Placental pericyte (primary cell): ENCODE data around the gene KCNC1. TPM values are rescaled to one million over a fixed set of nuclear protein-coding genes. Genes with fewer than 3 reads are reported as not detected.

Experiments used
- total RNA-seq: library from RNA; depleted of rRNA; stranded (reverse); fragments of >200 nt; gene quantifications from 2 replicates; pipeline ENCODE4 v1.2.3, GENCODE V29; 2012

Gene KCNC1
- total RNA-seq = not detected in 2 replicates

GRCh38 chr11:17734418-17734911 is at the start of gene KCNC1:
KCNC1 (plus strand) TSS chr11:17734781; CDS start chr11:17736003, 1,222 bp downstream.

DNA sequence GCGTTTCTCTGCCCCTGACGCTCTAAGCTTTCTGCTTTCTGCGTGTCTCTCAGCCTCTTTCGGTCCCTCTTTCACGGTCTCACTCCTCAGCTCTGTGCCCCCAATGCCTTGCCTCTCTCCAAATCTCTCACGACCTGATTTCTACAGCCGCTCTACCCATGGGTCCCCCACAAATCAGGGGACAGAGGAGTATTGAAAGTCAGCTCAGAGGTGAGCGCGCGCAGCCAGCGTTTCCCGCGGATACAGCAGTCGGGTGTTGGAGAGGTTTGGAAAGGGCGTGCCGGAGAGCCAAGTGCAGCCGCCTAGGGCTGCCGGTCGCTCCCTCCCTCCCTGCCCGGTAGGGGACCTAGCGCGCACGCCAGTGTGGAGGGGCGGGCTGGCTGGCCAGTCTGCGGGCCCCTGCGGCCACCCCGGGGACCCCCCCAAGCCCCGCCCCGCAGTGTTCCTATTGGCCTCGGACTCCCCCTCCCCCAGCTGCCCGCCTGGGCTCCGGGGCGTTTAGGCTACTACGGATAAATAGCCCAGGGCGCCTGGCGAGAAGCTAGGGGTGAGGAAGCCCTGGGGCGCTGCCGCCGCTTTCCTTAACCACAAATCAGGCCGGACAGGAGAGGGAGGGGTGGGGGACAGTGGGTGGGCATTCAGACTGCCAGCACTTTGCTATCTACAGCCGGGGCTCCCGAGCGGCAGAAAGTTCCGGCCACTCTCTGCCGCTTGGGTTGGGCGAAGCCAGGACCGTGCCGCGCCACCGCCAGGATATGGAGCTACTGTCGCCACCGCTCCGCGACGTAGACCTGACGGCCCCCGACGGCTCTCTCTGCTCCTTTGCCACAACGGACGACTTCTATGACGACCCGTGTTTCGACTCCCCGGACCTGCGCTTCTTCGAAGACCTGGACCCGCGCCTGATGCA is 15.3 kb upstream of the KCNC1 start, which contains the start of gene MYOD1:
MYOD1 (plus strand) TSS at position 544 of the 910 bp plus-strand sequence; CDS start at position 756, 212 bp downstream.

Other genes with a start within 250 kb of the KCNC1 start
- not detected in 2 replicates for gene USH1C, start 190.4 kb upstream of the KCNC1 start, total RNA-seq
- gene OTOG, start 187.5 kb upstream of the KCNC1 start, total RNA-seq = not detected in 2 replicates
- gene MYOD1, start 15.2 kb upstream of the KCNC1 start, total RNA-seq = not detected in 2 replicates